Measurements from ENCODE around the gene SF3B6. TPM values are rescaled to one million over a fixed set of nuclear protein-coding genes. Genes with fewer than 3 reads are reported as not detected.

SF3B6 gene
- total RNA-seq, 3 donors from 2014 or later = 91.7 to 125 (median 110) TPM

GRCh38 chr2:24051833-24052232 lies 24.3 kb downstream of the SF3B6 start:
- no peak overlapping the region for H3K27ac ChIP-seq
- no peaks in the 10 kb centered on the region for H3K9me3 ChIP-seq
- no peaks in the 10 kb centered on the region for H3K4me1 ChIP-seq
- H3K4me3 ChIP-seq = no peak overlapping the region
- TF ChIP-seq CTCF (IDR thresholded peaks at IDR 0.05) (no peak), POLR2A (IDR thresholded peaks at IDR 0.05) (no peak), POLR2AphosphoS5 (IDR thresholded peaks at IDR 0.05) (no peak)
- no peaks in the 10 kb centered on the region for H3K27me3 ChIP-seq
- DNase-seq (ENCODE audit: low spot score in 2 of 2) = no peak
- intact Hi-C loops (cut with DNase I; ENCODE audit: low total_unique reads) = no loop called here
- H3K36me3 ChIP-seq = no peaks in the 10 kb centered on the region

- no peaks in the 10 kb centered on the region for H3K27me3 ChIP-seq
- no peak for DNase-seq (ENCODE audit: low spot score in 2 of 2)
These were observed 25.8 kb downstream of the SF3B6 start for GRCh38 chr2:24050041-24050979.

GRCh38 chr2:24049485-24050021 lies 26.6 kb downstream of the SF3B6 start, which contains the start of gene FKBP1B:
TSS of gene FKBP1B (plus strand) at chr2:24049741. CDS start at chr2:24049850, 109 bp downstream.
- TF ChIP-seq POLR2A (IDR thresholded peaks at IDR 0.05) (no peak), CTCF (IDR thresholded peaks at IDR 0.05) (no peak), POLR2AphosphoS5 (IDR thresholded peaks at IDR 0.05) (no peak)
- intact Hi-C loops (cut with DNase I; ENCODE audit: low total_unique reads) = no loop called here

More at GRCh38 chr2:24050041-24050979, 25.8 kb downstream of the SF3B6 start:
- Histone ChIP-seq H3K27ac (peak overlapping the region; percentile 58 to 65), H3K9me3 (no peaks in the 10 kb centered on the region), H3K4me3 (peak overlapping the region; percentile 79 to 88 (median 83)), H3K36me3 (no peaks in the 10 kb centered on the region), H3K4me1 (peaks cover 0 to 7% of the 10 kb centered on the region in 2 donors)
- TF ChIP-seq CTCF (IDR thresholded peaks at IDR 0.05) (no peak), POLR2AphosphoS5 (IDR thresholded peaks at IDR 0.05) (no peak), POLR2A (IDR thresholded peaks at IDR 0.05) (no peak)
- intact Hi-C loops (cut with DNase I; ENCODE audit: low total_unique reads) = no loop called here

GRCh38 chr2:24048769-24049484 lies 27.2 kb downstream of the SF3B6 start:
- H3K36me3 ChIP-seq = no peaks in the 10 kb centered on the region
- TF ChIP-seq POLR2AphosphoS5 (IDR thresholded peaks at IDR 0.05) = no peak
- no peak for TF ChIP-seq POLR2A (IDR thresholded peaks at IDR 0.05)
- TF ChIP-seq CTCF (IDR thresholded peaks at IDR 0.05) = no peak
- peak overlapping the region; percentile 79 to 88 (median 83) for H3K4me3 ChIP-seq
- H3K9me3 ChIP-seq = no peaks in the 10 kb centered on the region
- peaks cover 0 to 7% of the 10 kb centered on the region in 2 donors for H3K4me1 ChIP-seq
- H3K27ac ChIP-seq = no peak overlapping the region
- no peak for DNase-seq (ENCODE audit: low spot score in 2 of 2)
- intact Hi-C loops (cut with DNase I; ENCODE audit: low total_unique reads) = no loop called here
- H3K27me3 ChIP-seq = no peaks in the 10 kb centered on the region

More at GRCh38 chr2:24049485-24050021, 26.6 kb downstream of the SF3B6 start, which contains the start of gene FKBP1B:
- H3K27ac ChIP-seq = peak within 1 kb of the TSS; percentile 58 to 65
- H3K36me3 ChIP-seq = no peaks in the 10 kb centered on the region
- H3K4me1 ChIP-seq = peaks cover 0 to 7% of the 10 kb centered on the region in 2 donors
- H3K4me3 ChIP-seq = peak within 1 kb of the TSS; percentile 79 to 88 (median 83)
- no peaks in the 10 kb centered on the region for H3K27me3 ChIP-seq
- no peaks in the 10 kb centered on the region for H3K9me3 ChIP-seq
- DNase-seq (ENCODE audit: low spot score in 2 of 2) = peak in 1 of 2 donors; percentile 22

All from breast epithelium (tissue), 4 donors.